Mesothelial cell of epicardium (in vitro differentiated cells): ENCODE results near the gene CDH4. TPM values are rescaled to one million over a fixed set of nuclear protein-coding genes. Genes with fewer than 3 reads are reported as not detected.

Source experiments
- DNase-seq, 2 experiments: peaks; one replicate each; pipeline ENCODE4 v3.0.0; 2021; ENCODE audit warnings: low spot score in 2 of 2; ENCODE audit not compliant: unreplicated experiment in 2 of 2
- H3K27ac Mint-ChIP-seq: 2 replicates; pipeline ENCODE4 v1.8.0; 2021; ENCODE audit warnings: mixed read lengths
- H3K27me3 Mint-ChIP-seq: 2 replicates; pipeline ENCODE4 v1.8.0; 2021; ENCODE audit warnings: low read depth, mixed read lengths
- H3K36me3 Mint-ChIP-seq: 2 replicates; pipeline ENCODE4 v1.8.0; 2021; ENCODE audit warnings: mixed read lengths
- H3K4me1 Mint-ChIP-seq: 2 replicates; pipeline ENCODE4 v1.8.0; 2021; ENCODE audit warnings: mixed read lengths
- H3K4me3 Mint-ChIP-seq: 2 replicates; pipeline ENCODE4 v1.8.0; 2021; ENCODE audit warnings: mild to moderate bottlenecking, moderate library complexity, mixed read lengths
- H3K9me3 Mint-ChIP-seq: 2 replicates; pipeline ENCODE4 v1.8.0; 2021; ENCODE audit warnings: mixed read lengths
- total RNA-seq: library from RNA; stranded (reverse); gene quantifications from 3 replicates; pipeline ENCODE4 v1.2.1, GENCODE V29; 2021
- TF ChIP-seq, protein P1 (sequence below): fragments of 200-600 bp; sonication (generic); IDR thresholded peaks from one replicate; pipeline ENCODE4 v1.5.0; 2021; ENCODE audit warnings: antibody characterized with exemption; ENCODE audit not compliant: unreplicated experiment

Gene CDH4
- total RNA-seq, 1 donor from 2014 or later, result 1.1 TPM

DNA sequence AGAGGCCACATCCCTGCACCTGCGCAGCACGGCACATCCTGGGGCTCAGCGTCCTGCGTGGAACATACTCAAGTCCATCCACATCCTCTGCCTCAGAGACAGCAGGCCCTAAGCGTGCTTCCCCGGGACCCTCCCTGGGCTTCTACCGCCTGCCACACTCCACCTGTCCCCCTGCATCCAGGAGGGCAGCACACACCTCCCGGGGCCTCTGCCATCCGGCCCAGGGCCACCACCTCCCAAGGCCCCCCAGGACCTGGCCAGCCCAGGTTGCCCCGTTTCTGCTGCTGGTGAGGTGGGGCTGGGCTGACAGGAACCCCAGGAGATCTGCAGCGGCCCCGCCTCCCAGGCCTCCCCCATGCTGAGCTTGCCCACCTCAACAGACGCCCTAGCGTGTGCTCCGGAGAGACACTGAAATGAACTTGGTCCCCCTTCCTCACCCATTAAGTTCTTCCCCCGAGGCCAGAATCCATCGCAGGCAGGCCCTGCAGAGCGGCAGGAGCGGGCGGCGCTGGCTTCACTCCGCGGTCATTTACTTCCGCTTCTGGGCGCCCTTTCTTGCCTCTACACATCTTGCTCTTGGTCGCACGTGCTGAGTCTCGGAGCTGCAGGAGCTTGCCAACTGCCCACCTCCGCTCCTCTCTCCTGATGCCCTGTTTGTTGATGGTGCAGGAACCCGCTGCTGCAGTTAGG is 578.3 kb downstream of the CDH4 start:
- TF ChIP-seq, protein P1, sequence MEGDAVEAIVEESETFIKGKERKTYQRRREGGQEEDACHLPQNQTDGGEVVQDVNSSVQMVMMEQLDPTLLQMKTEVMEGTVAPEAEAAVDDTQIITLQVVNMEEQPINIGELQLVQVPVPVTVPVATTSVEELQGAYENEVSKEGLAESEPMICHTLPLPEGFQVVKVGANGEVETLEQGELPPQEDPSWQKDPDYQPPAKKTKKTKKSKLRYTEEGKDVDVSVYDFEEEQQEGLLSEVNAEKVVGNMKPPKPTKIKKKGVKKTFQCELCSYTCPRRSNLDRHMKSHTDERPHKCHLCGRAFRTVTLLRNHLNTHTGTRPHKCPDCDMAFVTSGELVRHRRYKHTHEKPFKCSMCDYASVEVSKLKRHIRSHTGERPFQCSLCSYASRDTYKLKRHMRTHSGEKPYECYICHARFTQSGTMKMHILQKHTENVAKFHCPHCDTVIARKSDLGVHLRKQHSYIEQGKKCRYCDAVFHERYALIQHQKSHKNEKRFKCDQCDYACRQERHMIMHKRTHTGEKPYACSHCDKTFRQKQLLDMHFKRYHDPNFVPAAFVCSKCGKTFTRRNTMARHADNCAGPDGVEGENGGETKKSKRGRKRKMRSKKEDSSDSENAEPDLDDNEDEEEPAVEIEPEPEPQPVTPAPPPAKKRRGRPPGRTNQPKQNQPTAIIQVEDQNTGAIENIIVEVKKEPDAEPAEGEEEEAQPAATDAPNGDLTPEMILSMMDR, result no peak
- Mint-ChIP-seq H3K4me3 (no peak overlapping the region), H3K27me3 (peaks cover 15% of the 10 kb centered on the region), H3K27ac (no peak overlapping the region), H3K4me1 (no peaks in the 10 kb centered on the region), H3K36me3 (no peaks in the 10 kb centered on the region), H3K9me3 (peaks cover 29% of the 10 kb centered on the region)
- DNase-seq, result no peak

GRCh38 chr20:61830991-61831390 is 578.9 kb downstream of the CDH4 start:
- H3K4me3 Mint-ChIP-seq, result no peak overlapping the region
- TF ChIP-seq, protein P1, result no peak
- no peak for DNase-seq
- peaks cover 15% of the 10 kb centered on the region for H3K27me3 Mint-ChIP-seq
- no peak overlapping the region for H3K27ac Mint-ChIP-seq
- no peaks in the 10 kb centered on the region for H3K36me3 Mint-ChIP-seq
- H3K4me1 Mint-ChIP-seq, result no peaks in the 10 kb centered on the region
- peaks cover 24% of the 10 kb centered on the region for H3K9me3 Mint-ChIP-seq

- H3K9me3 Mint-ChIP-seq, result peaks cover 12% of the 10 kb centered on the region
- H3K36me3 Mint-ChIP-seq, result no peaks in the 10 kb centered on the region
- H3K4me3 Mint-ChIP-seq, result no peak overlapping the region
- TF ChIP-seq, protein P1, result no peak
- peaks cover 19% of the 10 kb centered on the region for H3K27me3 Mint-ChIP-seq
- DNase-seq, result no peak
- no peaks in the 10 kb centered on the region for H3K4me1 Mint-ChIP-seq
- H3K27ac Mint-ChIP-seq, result no peak overlapping the region
Observed at GRCh38 chr20:61832181-61832580, 580.1 kb downstream of the CDH4 start.

GRCh38 chr20:61833807-61834610 is 581.9 kb downstream of the CDH4 start:
- H3K4me3 Mint-ChIP-seq, result no peak overlapping the region
- H3K4me1 Mint-ChIP-seq, result no peaks in the 10 kb centered on the region
- peaks cover 20% of the 10 kb centered on the region for H3K27me3 Mint-ChIP-seq
- DNase-seq, result no peak
- H3K9me3 Mint-ChIP-seq, result no peaks in the 10 kb centered on the region
- no peaks in the 10 kb centered on the region for H3K36me3 Mint-ChIP-seq
- TF ChIP-seq, protein P1, result no peak
- no peak overlapping the region for H3K27ac Mint-ChIP-seq

DNA sequence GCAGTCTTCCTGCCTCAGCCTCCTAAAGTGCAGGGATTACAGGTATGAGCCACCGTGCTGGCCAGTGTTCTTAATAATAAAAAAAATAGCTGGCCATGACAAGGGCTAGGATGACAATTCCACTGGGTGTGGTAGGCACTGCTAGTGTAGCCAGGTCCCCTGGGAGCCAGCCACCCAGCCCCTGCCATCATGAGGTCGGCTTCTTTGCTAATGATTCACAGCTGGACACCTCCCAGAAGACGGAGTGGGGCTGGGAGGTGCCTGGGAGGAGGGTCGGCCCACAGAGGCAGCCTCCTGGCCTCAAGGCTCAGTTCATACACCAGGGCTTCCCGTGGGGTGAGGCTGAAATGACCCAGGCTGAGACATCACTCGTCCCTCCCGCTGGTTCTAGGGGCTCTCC is 583.2 kb downstream of the CDH4 start:
- Mint-ChIP-seq H3K27me3 (peaks cover 18% of the 10 kb centered on the region), H3K9me3 (no peaks in the 10 kb centered on the region), H3K4me1 (no peaks in the 10 kb centered on the region), H3K36me3 (no peaks in the 10 kb centered on the region), H3K27ac (no peak overlapping the region), H3K4me3 (no peak overlapping the region)
- TF ChIP-seq, protein P1, result no peak
- DNase-seq, result no peak
